Progenitor cell of endocrine pancreas (in vitro differentiated cells): ENCODE measurements around the gene CGB2. TPM values are rescaled to one million over a fixed set of nuclear protein-coding genes. Genes with fewer than 3 reads are reported as not detected.
"Not testable (repeated sequence)": the region's sequence is repeated elsewhere in the genome, so short reads cannot be mapped to it uniquely, and the experiment has no call there.

Source experiments
- DNase-seq: peaks from one replicate; pipeline ENCODE4 v3.0.0; 2021; ENCODE audit warnings: low spot score; ENCODE audit not compliant: unreplicated experiment
- H3K27ac Mint-ChIP-seq: 2 replicates; pipeline ENCODE4 v1.8.0; 2021; ENCODE audit warnings: mild to moderate bottlenecking, moderate library complexity, mixed read lengths
- H3K27me3 Mint-ChIP-seq: 2 replicates; pipeline ENCODE4 v1.8.0; 2021; ENCODE audit warnings: mixed read lengths
- H3K36me3 Mint-ChIP-seq: 2 replicates; pipeline ENCODE4 v1.8.0; 2022; ENCODE audit warnings: mixed read lengths; ENCODE audit not compliant: insufficient read depth
- H3K4me1 Mint-ChIP-seq: 2 replicates; pipeline ENCODE4 v1.8.0; 2021; ENCODE audit warnings: low read depth, mixed read lengths
- H3K4me3 Mint-ChIP-seq: 2 replicates; pipeline ENCODE4 v1.8.0; 2021; ENCODE audit warnings: low read depth, mild to moderate bottlenecking, moderate library complexity, mixed read lengths
- H3K9me3 Mint-ChIP-seq: 2 replicates; pipeline ENCODE4 v1.8.0; 2021; ENCODE audit warnings: low read depth, mixed read lengths
- total RNA-seq: library from RNA; stranded (reverse); gene quantifications from 2 replicates; pipeline ENCODE4 v1.2.1, GENCODE V29; 2021
- TF ChIP-seq, protein P1 (sequence below): fragments of 200-600 bp; sonication (generic); IDR thresholded peaks from one replicate; pipeline ENCODE4 v1.5.0; 2021; ENCODE audit warnings: antibody characterized with exemption, mild to moderate bottlenecking; ENCODE audit not compliant: unreplicated experiment

Gene CGB2
- total RNA-seq, 1 donor from 2014 or later = not detected

GRCh38 chr19:49020931-49021895 lies 10.5 kb upstream of the CGB2 start:
- TF ChIP-seq, protein P1, sequence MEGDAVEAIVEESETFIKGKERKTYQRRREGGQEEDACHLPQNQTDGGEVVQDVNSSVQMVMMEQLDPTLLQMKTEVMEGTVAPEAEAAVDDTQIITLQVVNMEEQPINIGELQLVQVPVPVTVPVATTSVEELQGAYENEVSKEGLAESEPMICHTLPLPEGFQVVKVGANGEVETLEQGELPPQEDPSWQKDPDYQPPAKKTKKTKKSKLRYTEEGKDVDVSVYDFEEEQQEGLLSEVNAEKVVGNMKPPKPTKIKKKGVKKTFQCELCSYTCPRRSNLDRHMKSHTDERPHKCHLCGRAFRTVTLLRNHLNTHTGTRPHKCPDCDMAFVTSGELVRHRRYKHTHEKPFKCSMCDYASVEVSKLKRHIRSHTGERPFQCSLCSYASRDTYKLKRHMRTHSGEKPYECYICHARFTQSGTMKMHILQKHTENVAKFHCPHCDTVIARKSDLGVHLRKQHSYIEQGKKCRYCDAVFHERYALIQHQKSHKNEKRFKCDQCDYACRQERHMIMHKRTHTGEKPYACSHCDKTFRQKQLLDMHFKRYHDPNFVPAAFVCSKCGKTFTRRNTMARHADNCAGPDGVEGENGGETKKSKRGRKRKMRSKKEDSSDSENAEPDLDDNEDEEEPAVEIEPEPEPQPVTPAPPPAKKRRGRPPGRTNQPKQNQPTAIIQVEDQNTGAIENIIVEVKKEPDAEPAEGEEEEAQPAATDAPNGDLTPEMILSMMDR = no peak
- H3K4me1 Mint-ChIP-seq = peaks cover 3% of the 10 kb centered on the region
- no peak overlapping the region for H3K4me3 Mint-ChIP-seq
- H3K27me3 Mint-ChIP-seq = peaks cover 49% of the 10 kb centered on the region
- peaks cover 2% of the 10 kb centered on the region for H3K36me3 Mint-ChIP-seq
- no peaks in the 10 kb centered on the region for H3K9me3 Mint-ChIP-seq
- no peak for DNase-seq
- no peak overlapping the region for H3K27ac Mint-ChIP-seq

DNA sequence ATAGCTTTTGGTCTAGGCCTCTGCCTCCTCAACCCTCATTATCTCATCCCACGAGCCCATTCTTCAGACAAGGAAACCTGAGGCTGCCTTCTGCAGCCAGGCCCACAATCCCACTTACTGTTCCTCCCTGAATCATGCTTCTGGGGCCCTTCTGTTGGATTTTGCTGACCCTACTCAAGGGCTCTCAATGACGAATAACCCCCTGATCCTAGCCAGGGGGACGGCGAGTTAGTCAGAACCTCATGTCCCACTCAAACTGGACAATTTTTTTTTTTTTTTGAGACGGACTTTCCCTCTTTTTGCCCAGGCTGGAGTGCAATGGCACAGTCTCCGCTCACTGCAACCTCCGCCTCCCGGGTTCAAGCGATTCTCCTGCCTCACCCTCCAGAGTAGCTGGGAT lies 9.6 kb upstream of the CGB2 start:
- no peaks in the 10 kb centered on the region for H3K36me3 Mint-ChIP-seq
- H3K27me3 Mint-ChIP-seq = peaks cover 48% of the 10 kb centered on the region
- H3K4me1 Mint-ChIP-seq = peaks cover 3% of the 10 kb centered on the region
- no peaks in the 10 kb centered on the region for H3K9me3 Mint-ChIP-seq
- H3K27ac Mint-ChIP-seq = no peak overlapping the region
- no peak for DNase-seq
- H3K4me3 Mint-ChIP-seq = no peak overlapping the region
- TF ChIP-seq, protein P1 = no peak

GRCh38 chr19:49024233-49024632 lies 7.5 kb upstream of the CGB2 start, which contains the start of gene CGB3:
CGB3 (minus strand) TSS chr19:49024333; CDS start chr19:49023971, 362 bp downstream.
- H3K27me3 Mint-ChIP-seq = peaks cover 35% of the 10 kb centered on the region
- H3K9me3 Mint-ChIP-seq, H3K4me1 Mint-ChIP-seq, DNase-seq, H3K4me3 Mint-ChIP-seq, H3K27ac Mint-ChIP-seq, H3K36me3 Mint-ChIP-seq: not testable (repeated sequence)

DNA sequence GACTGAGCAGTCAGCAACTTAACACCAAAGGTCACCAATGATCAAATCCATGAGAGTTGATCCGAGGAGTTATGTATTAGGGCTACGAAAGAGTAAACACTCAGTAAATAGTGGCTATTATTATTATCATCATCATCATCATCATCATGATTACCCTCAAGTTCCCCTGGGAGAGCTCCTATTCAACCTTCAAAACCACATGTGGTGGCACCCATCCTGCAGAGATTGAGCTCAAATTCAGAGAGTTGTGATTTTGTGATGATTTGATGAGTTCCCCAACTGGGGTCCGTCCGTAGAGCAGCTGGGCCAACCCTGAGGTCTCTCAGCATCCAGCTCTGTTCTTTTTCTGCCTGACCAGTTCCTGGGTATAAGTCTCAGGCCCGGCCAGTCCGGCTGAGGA lies 6.6 kb upstream of the CGB2 start:
- not testable (repeated sequence) for H3K4me3 Mint-ChIP-seq, H3K27ac Mint-ChIP-seq, H3K36me3 Mint-ChIP-seq, H3K9me3 Mint-ChIP-seq, DNase-seq, H3K4me1 Mint-ChIP-seq
- H3K27me3 Mint-ChIP-seq = peaks cover 33% of the 10 kb centered on the region

DNA sequence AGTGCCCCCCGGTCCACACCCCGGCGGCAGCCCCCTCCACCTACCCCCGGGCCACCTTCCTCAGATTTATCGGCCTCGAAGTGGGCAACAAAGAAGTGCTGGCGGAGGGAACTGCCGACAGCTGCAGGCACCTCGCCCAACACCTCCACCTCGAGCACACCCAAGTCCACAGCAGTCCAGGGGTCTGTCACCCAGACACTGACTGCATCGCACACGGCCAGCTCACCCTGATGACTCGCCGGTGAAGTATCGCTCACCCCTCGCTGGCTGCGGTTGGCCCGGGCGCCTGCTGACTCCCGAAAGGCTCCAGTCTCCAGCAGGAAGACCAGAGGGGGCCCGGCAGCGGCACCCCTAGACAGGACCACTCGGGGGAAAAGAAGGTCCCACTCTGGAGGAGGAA lies 6.1 kb upstream of the CGB2 start:
- H3K27ac Mint-ChIP-seq, H3K9me3 Mint-ChIP-seq, DNase-seq, H3K36me3 Mint-ChIP-seq, H3K4me3 Mint-ChIP-seq, H3K4me1 Mint-ChIP-seq: not testable (repeated sequence)
- peaks cover 31% of the 10 kb centered on the region for H3K27me3 Mint-ChIP-seq

- H3K36me3 Mint-ChIP-seq, H3K9me3 Mint-ChIP-seq, DNase-seq, H3K27ac Mint-ChIP-seq, H3K4me3 Mint-ChIP-seq, H3K4me1 Mint-ChIP-seq: not testable (repeated sequence)
- peaks cover 23% of the 10 kb centered on the region for H3K27me3 Mint-ChIP-seq
Measured at GRCh38 chr19:49028686-49029085, 3.0 kb upstream of the CGB2 start.

DNA sequence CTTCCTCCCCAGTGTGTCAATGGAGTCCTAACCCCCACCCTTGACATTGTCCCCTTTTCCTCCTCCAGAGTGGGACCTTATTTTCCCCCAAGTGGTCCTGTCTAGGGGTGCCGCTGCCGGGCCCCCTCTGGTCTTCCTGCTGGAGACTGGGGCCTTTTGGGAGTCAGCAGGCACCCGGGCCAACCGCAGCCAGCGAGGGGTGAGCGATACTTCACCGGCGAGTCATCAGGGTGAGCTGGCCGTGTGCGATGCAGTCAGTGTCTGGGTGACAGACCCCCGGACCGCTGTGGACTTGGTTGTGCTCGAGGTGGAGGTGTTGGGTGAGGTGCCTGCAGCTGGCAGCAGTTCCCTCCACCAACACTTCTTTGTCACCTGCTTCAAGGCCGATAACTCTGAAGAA lies 1.9 kb upstream of the CGB2 start:
- H3K4me3 Mint-ChIP-seq, H3K4me1 Mint-ChIP-seq, H3K27ac Mint-ChIP-seq, H3K9me3 Mint-ChIP-seq, H3K36me3 Mint-ChIP-seq, DNase-seq: not testable (repeated sequence)
- H3K27me3 Mint-ChIP-seq = peaks cover 23% of the 10 kb centered on the region

DNA sequence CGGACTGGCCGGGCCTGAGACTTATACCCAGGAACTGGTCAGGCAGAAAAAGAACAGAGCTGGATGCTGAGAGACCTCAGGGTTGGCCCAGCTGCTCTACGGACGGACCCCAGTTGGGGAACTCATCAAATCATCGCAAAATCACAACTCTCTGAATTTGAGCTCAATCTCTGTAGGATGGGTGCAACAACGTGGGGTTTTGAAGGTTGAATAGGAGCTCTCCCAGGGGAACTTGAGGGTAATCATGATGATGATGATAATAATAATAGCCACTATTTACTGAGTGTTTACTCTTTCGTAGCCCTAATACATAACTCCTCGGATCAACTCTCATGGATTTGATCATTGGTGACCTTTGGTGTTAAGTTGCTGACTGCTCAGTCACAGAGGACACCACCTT lies 1.4 kb upstream of the CGB2 start:
- H3K27me3 Mint-ChIP-seq = peaks cover 19% of the 10 kb centered on the region
- H3K36me3 Mint-ChIP-seq, H3K4me3 Mint-ChIP-seq, H3K4me1 Mint-ChIP-seq, H3K27ac Mint-ChIP-seq, H3K9me3 Mint-ChIP-seq, DNase-seq: not testable (repeated sequence)
